A549 (cell line): ENCODE results near the gene NME7.

Experiments used
- CTCF ChIP-seq: fragments of >200 bp; sonication (Bioruptor Twin); formaldehyde crosslinking; IDR thresholded peaks from 3 replicates; pipeline ENCODE4 v1.5.1; 2016
- POLR2A ChIP-seq: IDR thresholded peaks from 2 replicates; pipeline ENCODE4 v1.6.1; 2012; ENCODE audit warnings: mild to moderate bottlenecking, low read length

GRCh38 chr1:169339773-169340172 is 27.8 kb downstream of the NME7 start:
- TF ChIP-seq POLR2A (no peak), CTCF (no peak)
